Liver (tissue), 9 donors: ENCODE data around the gene FARP1. TPM values are rescaled to one million over a fixed set of nuclear protein-coding genes. Genes with fewer than 3 reads are reported as not detected.

Experiments used
- DNase-seq: peaks from one replicate; pipeline ENCODE4 v3.0.0-alpha.2; 2017; ENCODE audit warnings: low spot score
- H3K27ac ChIP-seq, 2 donors: one replicate each; pipeline ENCODE4 v1.7.0; 2013; ENCODE audit warnings: inconsistent platforms in 2 of 2, low read length in 2 of 2, control low read depth in 1 of 2, low read depth in 1 of 2, mild to moderate bottlenecking in 1 of 2
- H3K27me3 ChIP-seq, 4 donors: one replicate each; pipeline versions ENCODE4 v1.6.1 to v1.7.0; 2013; ENCODE audit warnings: low read length in 3 of 4, inconsistent platforms in 1 of 4, mild to moderate bottlenecking in 1 of 4, moderate library complexity in 1 of 4; ENCODE audit not compliant: control insufficient read depth in 4 of 4, insufficient read depth in 4 of 4
- H3K36me3 ChIP-seq, 4 donors: one replicate each; pipeline versions ENCODE4 v1.6.1 to v1.7.0; 2013; ENCODE audit warnings: low read length in 3 of 4, mild to moderate bottlenecking in 3 of 4, low read depth in 1 of 4, moderate library complexity in 1 of 4; ENCODE audit not compliant: control insufficient read depth in 4 of 4, insufficient read depth in 3 of 4
- H3K4me1 ChIP-seq, 4 donors: one replicate each; pipeline versions ENCODE4 v1.6.1 to v1.7.0; 2013; ENCODE audit warnings: low read length in 3 of 4, mild to moderate bottlenecking in 3 of 4, moderate library complexity in 1 of 4; ENCODE audit not compliant: control insufficient read depth in 4 of 4, insufficient read depth in 4 of 4
- H3K4me3 ChIP-seq, 3 donors: one replicate each; pipeline versions ENCODE4 v1.6.1 to v1.7.0; 2013; ENCODE audit warnings: low read length in 3 of 3, control low read depth in 1 of 3, low read depth in 1 of 3, mild to moderate bottlenecking in 1 of 3
- H3K9ac ChIP-seq, 2 donors: one replicate each; pipeline ENCODE4 v1.7.0; 2013; ENCODE audit warnings: low read length in 2 of 2, mild to moderate bottlenecking in 2 of 2, moderate library complexity in 2 of 2, control low read depth in 1 of 2, low read depth in 1 of 2
- H3K9me3 ChIP-seq, 4 donors: one replicate each; pipeline versions ENCODE4 v1.6.1 to v1.7.0; 2013; ENCODE audit warnings: low read length in 3 of 4; ENCODE audit not compliant: control insufficient read depth in 4 of 4
- ATF3 ChIP-seq: IDR thresholded peaks from 2 replicates; pipeline ENCODE4 v1.6.1; 2016; ENCODE audit warnings: antibody characterized with exemption
- EGR1 ChIP-seq, 2 donors: IDR thresholded peaks; 2 replicates each; pipeline ENCODE4 v1.6.1; 2016 to 2018; ENCODE audit warnings: antibody characterized with exemption in 2 of 2, low read depth in 2 of 2
- FOXA1 ChIP-seq: IDR thresholded peaks from 2 replicates; pipeline ENCODE4 v1.6.1; 2016; ENCODE audit warnings: antibody characterized with exemption
- FOXA2 ChIP-seq: IDR thresholded peaks from 2 replicates; pipeline ENCODE4 v1.6.1; 2016; ENCODE audit warnings: antibody characterized with exemption
- GABPA ChIP-seq, 2 donors: IDR thresholded peaks in 1 of 2; conservative IDR thresholded peaks in 1 of 2; 2 replicates each; pipeline ENCODE4 v1.6.1; 2016; ENCODE audit warnings: antibody characterized with exemption in 2 of 2, mild to moderate bottlenecking in 1 of 2, moderate library complexity in 1 of 2
- HNF4G ChIP-seq: IDR thresholded peaks from 2 replicates; pipeline ENCODE4 v1.6.1; 2016; ENCODE audit warnings: antibody characterized with exemption
- NR2F2 ChIP-seq: IDR thresholded peaks from 2 replicates; pipeline ENCODE4 v1.6.1; 2016; ENCODE audit warnings: antibody characterized with exemption
- RAD21 ChIP-seq, 2 donors: IDR thresholded peaks; 2 replicates each; pipeline ENCODE4 v1.6.1; 2016; ENCODE audit warnings: antibody characterized with exemption in 2 of 2, mild to moderate bottlenecking in 2 of 2
- RXRA ChIP-seq, 2 donors: IDR thresholded peaks; 2 replicates each; pipeline ENCODE4 v1.6.1; 2017 to 2018; ENCODE audit warnings: antibody characterized with exemption in 2 of 2, mild to moderate bottlenecking in 1 of 2
- SP1 ChIP-seq: IDR thresholded peaks from 2 replicates; pipeline ENCODE4 v1.6.1; 2018; ENCODE audit warnings: antibody characterized with exemption, mild to moderate bottlenecking
- TAF1 ChIP-seq: conservative IDR thresholded peaks from 2 replicates; pipeline ENCODE4 v1.6.1; 2016; ENCODE audit warnings: antibody characterized with exemption, mild to moderate bottlenecking
- YY1 ChIP-seq: IDR thresholded peaks from 2 replicates; pipeline ENCODE4 v1.6.1; 2016; ENCODE audit warnings: antibody characterized with exemption, mild to moderate bottlenecking
- ZBTB33 ChIP-seq: IDR thresholded peaks from 2 replicates; pipeline ENCODE4 v1.6.1; 2016; ENCODE audit warnings: antibody characterized with exemption
- WGBS: extraction: QIAGEN DNeasy Blood & Tissue Kit; methylation state at CpG from one replicate; pipeline ENCODE4 v1.1.7; 2013; 5-methylcytosine and 5-hydroxymethylcytosine counted together
- polyA plus RNA-seq, 2 donors: library from polyadenylated mRNA; stranded (reverse) in 1 of 2; unstranded in 1 of 2; fragments of 200-250 nt in 1 of 2; fragments of >200 nt in 1 of 2; fragmentation: Nextera tagmentation in 1 of 2; extraction: Ambion mirVana in 1 of 2; gene quantifications; one replicate each; pipeline versions ENCODE4 v1.2.1 to v1.2.3, GENCODE V29; 2013 to 2015
- total RNA-seq, 2 donors: library from RNA; depleted of rRNA; stranded (reverse); fragments of >200 nt; gene quantifications; one replicate each; pipeline ENCODE4 v1.2.3, GENCODE V29; 2014
- TF ChIP-seq, protein P1 (sequence below): IDR thresholded peaks from 2 replicates; pipeline ENCODE4 v1.6.1; 2016; ENCODE audit warnings: antibody characterized with exemption
- TF ChIP-seq, protein P2 (sequence below): fragments of 150-350 bp; IDR thresholded peaks from 2 replicates; pipeline ENCODE4 v1.5.1; 2017; ENCODE audit warnings: improper control_type of control experiment, low read depth, low read length; ENCODE audit not compliant: missing input control
- donor health status: healthy.
- donor health status: healthy.
- donor health status: healthy.
- donor health status: healthy.
- donor health status: healthy.

Gene FARP1
- total and polyA plus RNA-seq, 4 donors: 28.4 to 62.6 (median 39.8) TPM

GRCh38 chr13:98297051-98297450, 154.2 kb downstream of the FARP1 start (continued):
- TF ChIP-seq ZBTB33 (no peak), FOXA1 (no peak), FOXA2 (no peak), ATF3 (no peak)

DNA sequence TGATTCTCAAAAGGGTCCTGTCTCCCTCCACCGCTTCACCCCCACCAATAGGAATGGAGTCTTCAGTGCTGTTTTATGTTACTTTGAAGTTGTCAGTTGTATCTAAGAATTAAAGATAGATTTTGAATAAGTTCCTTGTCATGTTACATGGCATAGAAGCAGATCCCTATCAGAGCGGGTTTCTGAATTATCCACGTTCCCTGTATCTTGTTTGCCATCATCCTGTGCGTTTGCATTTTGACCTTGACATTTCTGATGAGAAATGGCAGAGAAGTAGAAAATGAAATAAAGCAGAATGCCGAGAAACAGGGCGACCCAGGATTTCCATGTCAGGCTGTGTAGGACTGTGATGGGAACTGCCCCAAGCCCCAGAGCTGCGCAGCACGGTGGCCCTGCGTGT, 154.9 kb downstream of the FARP1 start:
- H3K9ac ChIP-seq: no peak overlapping the region
- TF ChIP-seq HNF4G (no peak), TAF1 (no peak), FOXA2 (no peak), RAD21 (IDR thresholded peaks at IDR 0.05) (no peak), ATF3 (no peak), ZBTB33 (no peak), EGR1 (IDR thresholded peaks at IDR 0.05; ENCODE audit: low read depth in 2 of 2) (no peak), GABPA (IDR thresholded peaks at IDR 0.05 in 1 of 2, conservative IDR thresholded peaks at IDR 0.05 in 1 of 2) (no peak), YY1 (no peak), RXRA (IDR thresholded peaks at IDR 0.05) (no peak), FOXA1 (no peak), SP1 (no peak)
- TF ChIP-seq, protein P1, sequence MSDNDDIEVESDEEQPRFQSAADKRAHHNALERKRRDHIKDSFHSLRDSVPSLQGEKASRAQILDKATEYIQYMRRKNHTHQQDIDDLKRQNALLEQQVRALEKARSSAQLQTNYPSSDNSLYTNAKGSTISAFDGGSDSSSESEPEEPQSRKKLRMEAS: no peak
- TF ChIP-seq, protein P2, sequence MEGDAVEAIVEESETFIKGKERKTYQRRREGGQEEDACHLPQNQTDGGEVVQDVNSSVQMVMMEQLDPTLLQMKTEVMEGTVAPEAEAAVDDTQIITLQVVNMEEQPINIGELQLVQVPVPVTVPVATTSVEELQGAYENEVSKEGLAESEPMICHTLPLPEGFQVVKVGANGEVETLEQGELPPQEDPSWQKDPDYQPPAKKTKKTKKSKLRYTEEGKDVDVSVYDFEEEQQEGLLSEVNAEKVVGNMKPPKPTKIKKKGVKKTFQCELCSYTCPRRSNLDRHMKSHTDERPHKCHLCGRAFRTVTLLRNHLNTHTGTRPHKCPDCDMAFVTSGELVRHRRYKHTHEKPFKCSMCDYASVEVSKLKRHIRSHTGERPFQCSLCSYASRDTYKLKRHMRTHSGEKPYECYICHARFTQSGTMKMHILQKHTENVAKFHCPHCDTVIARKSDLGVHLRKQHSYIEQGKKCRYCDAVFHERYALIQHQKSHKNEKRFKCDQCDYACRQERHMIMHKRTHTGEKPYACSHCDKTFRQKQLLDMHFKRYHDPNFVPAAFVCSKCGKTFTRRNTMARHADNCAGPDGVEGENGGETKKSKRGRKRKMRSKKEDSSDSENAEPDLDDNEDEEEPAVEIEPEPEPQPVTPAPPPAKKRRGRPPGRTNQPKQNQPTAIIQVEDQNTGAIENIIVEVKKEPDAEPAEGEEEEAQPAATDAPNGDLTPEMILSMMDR: no peak
- WGBS: 89% methylated on average over 9 of the region's 9 CpGs
- H3K9me3 ChIP-seq: no peaks in the 10 kb centered on the region
- no peak overlapping the region for H3K27ac ChIP-seq
- H3K36me3 ChIP-seq: no peaks in the 10 kb centered on the region
- no peak overlapping the region for H3K4me3 ChIP-seq
- no peaks in the 10 kb centered on the region for H3K27me3 ChIP-seq
- no peak for DNase-seq
- H3K4me1 ChIP-seq: peaks cover 0 to 15% (median 3%) of the 10 kb centered on the region in 4 donors

- no peaks in the 10 kb centered on the region for H3K36me3 ChIP-seq
- H3K27ac ChIP-seq: no peak overlapping the region
- H3K27me3 ChIP-seq: no peaks in the 10 kb centered on the region
- H3K4me1 ChIP-seq: peaks cover 0 to 9% (median 3%) of the 10 kb centered on the region in 4 donors
- 63% methylated on average over 3 of the region's 3 CpGs for WGBS
- H3K9me3 ChIP-seq: no peaks in the 10 kb centered on the region
- H3K9ac ChIP-seq: no peak overlapping the region
- no peak for TF ChIP-seq NR2F2
- TF ChIP-seq, protein P1: no peak
- no peak for DNase-seq
- no peak overlapping the region for H3K4me3 ChIP-seq
Measured at GRCh38 chr13:98298599-98298998, 155.7 kb downstream of the FARP1 start.
